Measurements from ENCODE around the gene NFATC2.

GRCh38 chr20:51566594-51566993, 24.1 kb upstream of the NFATC2 start:
- TF ChIP-seq CTCF (IDR thresholded peaks at IDR 0.05) (no peak), POLR2A (IDR thresholded peaks at IDR 0.05) (no peak)

Measured in Peyer's patch (tissue), 4 donors.